A673 (cell line): ENCODE measurements around the gene CARMIL1. TPM values are rescaled to one million over a fixed set of nuclear protein-coding genes. Genes with fewer than 3 reads are reported as not detected.

Experiments
- BruUV-seq: library from RNA; stranded (reverse); fragments of 400-500 nt; replicated peaks from 2 replicates; lab custom pipeline; 2021; lab: Mats Ljungman, UMichigan
- CTCF ChIA-PET: fragments of 300-600 bp; sonication (Branson Sonifier 250); formaldehyde crosslinking; loops from one replicate; lab custom pipeline; 2022; ENCODE audit warnings: antibody characterized with exemption; lab: Charles Lee
- POLR2A ChIA-PET: fragments of 300-600 bp; sonication (Branson Sonifier 250); formaldehyde crosslinking; loops from one replicate; lab custom pipeline; 2022; ENCODE audit warnings: antibody characterized with exemption; ENCODE audit not compliant: low non-redundant PET; lab: Charles Lee
- DNase-seq: peaks from one replicate; pipeline ENCODE4 v3.0.0-alpha.2; 2015; ENCODE audit warnings: low spot score
- H3K27ac ChIP-seq: fragments of 200-600 bp; sonication (generic); 2 replicates; pipeline ENCODE4 v1.5.1; 2016; ENCODE audit warnings: mixed run types, low read depth, mild to moderate bottlenecking, mixed read lengths, antibody characterized with exemption, low read length; ENCODE audit not compliant: poor library complexity, severe bottlenecking
- H3K27me3 ChIP-seq: fragments of 200-600 bp; sonication (generic); replicated peaks from 2 replicates; pipeline ENCODE4 v1.6.1; 2017; ENCODE audit warnings: mixed run types, low read depth, mild to moderate bottlenecking, mixed read lengths, antibody characterized with exemption, low read length; ENCODE audit not compliant: insufficient read depth, poor library complexity
- H3K36me3 ChIP-seq: fragments of 200-600 bp; sonication (generic); 2 replicates; pipeline ENCODE4 v1.6.1; 2016; ENCODE audit warnings: mixed run types, mild to moderate bottlenecking, mixed read lengths, antibody characterized with exemption, low read length; ENCODE audit not compliant: insufficient read depth, poor library complexity, severe bottlenecking
- H3K4me1 ChIP-seq: fragments of 200-600 bp; sonication (generic); 2 replicates; pipeline ENCODE4 v1.6.1; 2017; ENCODE audit warnings: mixed run types, mild to moderate bottlenecking, mixed read lengths, antibody characterized with exemption, low read length; ENCODE audit not compliant: insufficient read depth, poor library complexity, severe bottlenecking
- H3K4me3 ChIP-seq: fragments of 200-600 bp; sonication (generic); 2 replicates; pipeline ENCODE4 v1.5.1; 2016; ENCODE audit warnings: low read depth, mixed run types, mild to moderate bottlenecking, mixed read lengths, low read length; ENCODE audit not compliant: poor library complexity, severe bottlenecking
- H3K9me3 ChIP-seq: fragments of 200-600 bp; sonication (generic); 2 replicates; pipeline ENCODE4 v1.6.1; 2016; ENCODE audit warnings: mixed run types, low read depth, mild to moderate bottlenecking, mixed read lengths, antibody characterized with exemption, low read length; ENCODE audit not compliant: poor library complexity, severe bottlenecking
- CTCF ChIP-seq: fragments of 300-800, 200-600 bp; sonication (generic); conservative IDR thresholded peaks from 2 replicates; pipeline ENCODE4 v1.5.1; 2017; ENCODE audit warnings: low read depth, mild to moderate bottlenecking, antibody characterized with exemption, low read length, moderate library complexity, mixed read lengths
- EZH2 ChIP-seq: fragments of 200-600 bp; sonication (generic); IDR thresholded peaks from 2 replicates; pipeline ENCODE4 v1.6.1; 2017; ENCODE audit warnings: borderline replicate concordance, low read depth, mild to moderate bottlenecking, mixed read lengths, antibody characterized with exemption, low read length; ENCODE audit not compliant: poor library complexity, severe bottlenecking
- intact Hi-C: fragments of 100-400 bp; cut with micrococcal nuclease; formaldehyde crosslinking; loops from one replicate; pipeline ENCODE4 v1.10.0; 2022; ENCODE audit not compliant: unreplicated experiment
- total RNA-seq: library from RNA; stranded (reverse); gene quantifications from 2 replicates; pipeline ENCODE4 v1.2.3, GENCODE V29; 2021

CARMIL1 gene
- total RNA-seq, 1 experiment from 2014 or later, result 7.2 TPM

GRCh38 chr6:25301362-25301761 is 22.2 kb downstream of the CARMIL1 start:
- Histone ChIP-seq H3K36me3 (no peaks in the 10 kb centered on the region), H3K4me3 (no peak overlapping the region), H3K9me3 (no peaks in the 10 kb centered on the region), H3K27ac (no peak overlapping the region), H3K27me3 (no peaks in the 10 kb centered on the region), H3K4me1 (peaks cover 8% of the 10 kb centered on the region)
- ChIA-PET CTCF (interaction anchor here (0.6 kb wide), 1 partner anchor 8 kb away, joined by 11 read pairs; no protein-coding TSS in a partner anchor), POLR2A (no interaction called here)
- TF ChIP-seq EZH2 (no peak), CTCF (no peak)
- no TSS peak for BruUV-seq
- no peak for DNase-seq
- intact Hi-C loops, result no loop called here

GRCh38 chr6:25302151-25302550 is 23.0 kb downstream of the CARMIL1 start:
- POLR2A ChIA-PET, result no interaction called here
- no peak for DNase-seq
- no peaks in the 10 kb centered on the region for H3K9me3 ChIP-seq
- intact Hi-C loops, result no loop called here
- no peaks in the 10 kb centered on the region for H3K27me3 ChIP-seq
- peaks cover 8% of the 10 kb centered on the region for H3K4me1 ChIP-seq
- H3K4me3 ChIP-seq, result no peak overlapping the region
- H3K27ac ChIP-seq, result no peak overlapping the region
- H3K36me3 ChIP-seq, result no peaks in the 10 kb centered on the region
- no TSS peak for BruUV-seq
- CTCF ChIA-PET, result no interaction called here
- TF ChIP-seq EZH2 (no peak), CTCF (no peak)

- Histone ChIP-seq H3K4me1 (peaks cover 8% of the 10 kb centered on the region), H3K27me3 (no peaks in the 10 kb centered on the region), H3K27ac (no peak overlapping the region), H3K4me3 (no peak overlapping the region), H3K9me3 (no peaks in the 10 kb centered on the region), H3K36me3 (no peaks in the 10 kb centered on the region)
- no TSS peak for BruUV-seq
- intact Hi-C loops, result no loop called here
- peak; percentile 28 for DNase-seq
- ChIA-PET CTCF (no interaction called here), POLR2A (no interaction called here)
- TF ChIP-seq CTCF (no peak), EZH2 (no peak)
Observed at GRCh38 chr6:25302677-25303128, 23.5 kb downstream of the CARMIL1 start.
